DMS 273 (cell line): Measurements from ENCODE around the gene GADD45B.
"Not testable (repeated sequence)": the region's sequence is repeated elsewhere in the genome, so short reads cannot be mapped to it uniquely, and the experiment has no call there.

Source experiments
- DNase-seq: peaks from one replicate; lab custom pipeline; 2025; ENCODE audit not compliant: unreplicated experiment; lab: John Stamatoyannopoulos, UW

GADD45B gene

GRCh38 chr19:2512523-2513431 lies 36.9 kb downstream of the GADD45B start:
- DNase-seq = peak; percentile 47

- DNase-seq = no peak
These were observed 39.1 kb downstream of the GADD45B start for GRCh38 chr19:2514981-2515518.

- DNase-seq = no peak
These were observed 40.8 kb downstream of the GADD45B start for GRCh38 chr19:2516727-2517126.

GRCh38 chr19:2517881-2518601 lies 42.1 kb downstream of the GADD45B start:
- no peak for DNase-seq

- not testable (repeated sequence) for DNase-seq
These were observed 42.9 kb downstream of the GADD45B start for GRCh38 chr19:2518856-2519255.

- no peak for DNase-seq
These were observed 43.6 kb downstream of the GADD45B start for GRCh38 chr19:2519482-2519881.

- peak; percentile 35 for DNase-seq
These were observed 47.8 kb downstream of the GADD45B start for GRCh38 chr19:2523630-2524311.

GRCh38 chr19:2524361-2524839 lies 48.5 kb downstream of the GADD45B start:
- no peak for DNase-seq

- DNase-seq = peak; percentile 49
These were observed 49.2 kb downstream of the GADD45B start for GRCh38 chr19:2524840-2525723.

GRCh38 chr19:2527171-2527570 lies 51.2 kb downstream of the GADD45B start:
- no peak for DNase-seq

- no peak for DNase-seq
These were observed 51.8 kb downstream of the GADD45B start for GRCh38 chr19:2527686-2528085.
